H4 (cell line): ENCODE data around the gene SLC6A19. TPM values are rescaled to one million over a fixed set of nuclear protein-coding genes. Genes with fewer than 3 reads are reported as not detected.
"Not testable (repeated sequence)": the region's sequence is repeated elsewhere in the genome, so short reads cannot be mapped to it uniquely, and the experiment has no call there.

Source experiments
- DNase-seq: peaks from one replicate; pipeline ENCODE4 v3.0.0-alpha.2; 2015; ENCODE audit warnings: low spot score
- total RNA-seq: library from RNA; depleted of rRNA; stranded (reverse); fragments of >200 nt; shearing (Covaris generic); gene quantifications from 2 replicates; pipeline ENCODE4 v1.2.3, GENCODE V29; 2014; rRNA removed

SLC6A19 gene
- total RNA-seq, 1 experiment from 2014 or later = not detected

DNA sequence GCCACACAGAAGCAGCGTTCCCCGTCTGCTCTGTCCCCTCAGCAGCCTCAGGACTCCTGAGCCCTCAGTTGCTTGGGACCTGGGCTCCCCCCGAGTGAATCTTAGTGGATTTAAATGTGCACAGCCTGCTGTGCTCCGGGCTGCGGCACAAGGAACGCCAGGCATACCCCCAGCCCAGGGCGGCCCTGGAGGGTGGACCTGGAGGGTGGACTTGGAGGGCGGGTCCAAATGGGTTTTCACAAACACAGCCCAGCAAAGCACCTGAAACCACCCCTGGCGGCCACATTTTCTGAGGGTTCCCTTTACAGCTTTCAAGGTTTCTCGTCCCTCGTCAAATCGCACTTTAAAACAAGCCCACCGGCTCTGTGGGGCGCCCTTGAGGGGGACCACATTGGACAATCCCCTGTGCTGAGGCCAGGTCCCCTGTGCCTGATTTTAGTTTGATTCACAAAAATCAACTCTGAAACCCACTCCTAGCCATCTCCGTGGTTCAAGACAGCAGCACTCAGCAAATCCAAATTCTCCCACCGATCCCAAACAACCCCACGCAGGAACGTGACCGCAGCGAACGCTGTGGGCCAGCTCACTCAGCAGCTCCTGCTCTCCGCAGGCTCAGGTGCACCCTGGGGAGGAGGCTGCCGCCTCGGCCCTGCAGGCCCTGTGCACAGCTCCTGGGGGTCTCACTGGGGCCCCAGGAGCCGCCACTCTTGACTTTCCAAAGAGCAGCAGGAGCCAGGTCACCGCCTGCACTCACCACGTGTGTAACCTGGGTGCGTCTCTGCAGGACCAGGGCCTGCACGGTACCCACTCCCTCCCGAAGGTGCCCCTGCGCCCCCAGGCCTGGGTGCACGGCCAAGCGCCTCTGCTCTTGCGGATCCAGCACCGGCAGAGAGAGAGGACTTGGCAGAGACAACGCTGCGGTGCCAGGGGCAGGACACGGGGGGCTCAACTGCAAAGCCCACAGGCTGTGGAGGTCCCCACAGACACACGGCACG, 64.4 kb downstream of the SLC6A19 start:
- DNase-seq = no peak

DNA sequence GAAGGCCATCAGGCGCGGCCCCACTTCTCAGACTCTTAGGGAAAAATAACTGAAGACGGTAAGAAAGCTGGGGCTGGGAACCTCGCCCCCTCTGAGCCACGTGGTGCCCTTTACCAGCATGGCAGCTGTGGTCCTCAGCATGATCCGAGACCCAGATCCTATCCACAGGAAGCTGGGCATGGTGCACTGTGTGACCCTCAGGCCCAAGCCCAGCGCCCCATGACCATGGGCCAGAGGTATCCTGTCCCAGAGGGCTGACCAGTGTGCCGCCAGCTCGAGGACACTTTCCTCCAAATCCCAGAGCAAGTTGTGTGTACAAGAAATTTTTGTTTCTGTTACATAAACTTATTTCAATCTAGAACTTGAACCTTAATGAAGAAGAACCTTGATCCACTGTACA, 65.4 kb downstream of the SLC6A19 start:
- DNase-seq = no peak

DNA sequence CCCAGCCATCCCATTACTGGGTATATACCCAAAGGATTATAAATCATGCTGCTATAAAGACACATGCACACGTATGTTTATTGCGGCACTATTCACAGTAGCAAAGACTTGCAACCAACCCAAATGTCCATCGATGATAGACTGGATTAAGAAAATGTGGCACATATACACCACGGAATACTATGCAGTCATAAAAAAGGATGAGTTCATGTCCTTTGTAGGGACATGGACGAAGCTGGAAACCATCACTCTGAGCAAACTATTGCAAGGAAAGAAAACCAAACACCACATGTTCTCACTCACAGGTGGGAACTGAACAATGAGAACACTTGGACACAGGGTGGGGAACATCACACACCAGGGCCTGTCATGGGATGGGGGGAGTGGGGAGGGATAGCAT, 66.1 kb downstream of the SLC6A19 start:
- DNase-seq = not testable (repeated sequence)

DNA sequence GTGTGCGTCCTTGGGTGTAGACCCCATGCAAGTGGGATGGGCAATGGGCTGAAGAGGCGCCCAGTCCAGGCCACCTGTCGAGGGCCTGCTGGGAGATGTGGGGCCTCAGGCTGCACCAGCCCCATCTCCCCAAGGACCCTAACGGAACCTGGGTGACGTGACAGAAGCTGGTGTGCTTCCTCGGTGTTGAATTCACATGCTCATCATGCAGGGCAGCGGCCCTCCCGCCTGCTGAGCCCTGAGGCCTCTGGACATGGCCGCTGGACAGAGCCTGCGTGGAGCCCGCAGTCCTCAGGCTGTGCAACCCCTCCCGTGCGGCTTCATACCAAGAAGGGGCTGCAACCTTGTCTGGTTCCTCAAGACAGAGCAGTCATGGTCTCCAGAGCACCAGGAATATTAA, 66.7 kb downstream of the SLC6A19 start:
- no peak for DNase-seq

DNA sequence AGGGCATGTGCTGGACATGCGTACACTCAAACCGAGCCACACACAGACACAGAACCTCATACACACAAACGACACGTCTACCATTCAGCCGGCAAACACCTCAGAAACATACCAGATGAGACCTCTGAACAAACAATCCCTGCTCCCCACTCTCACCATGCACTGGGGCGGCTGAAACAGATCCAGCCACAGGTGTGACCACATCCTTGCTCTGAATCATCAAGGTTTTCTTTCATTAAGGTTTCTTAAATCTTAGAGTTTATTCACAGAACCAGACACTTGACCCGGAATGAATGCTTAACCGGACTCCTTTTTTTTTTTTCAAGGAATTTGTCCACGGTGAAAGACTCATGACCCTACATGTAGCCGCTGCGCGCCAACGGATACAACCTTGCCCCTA, 67.3 kb downstream of the SLC6A19 start:
- DNase-seq = no peak

DNA sequence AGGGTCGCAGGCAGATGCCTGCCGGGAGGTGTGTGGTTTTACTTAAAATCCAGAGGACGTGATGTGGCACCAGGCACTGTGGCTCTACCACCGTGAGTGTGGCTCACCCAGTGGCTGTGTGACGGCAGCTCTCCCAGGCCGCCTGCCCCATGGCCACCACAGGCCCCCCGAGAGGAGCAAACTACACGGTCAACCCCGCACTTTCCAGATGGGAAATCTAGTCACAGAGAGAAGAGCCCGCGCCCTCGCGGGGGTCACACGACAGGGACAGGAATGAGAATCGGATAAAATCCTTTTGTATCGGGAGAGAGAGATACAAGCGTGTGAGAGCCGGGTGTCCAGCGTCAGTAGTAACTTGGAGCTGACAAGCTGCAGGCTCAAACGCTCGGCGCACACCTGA, 69.0 kb downstream of the SLC6A19 start:
- no peak for DNase-seq

DNA sequence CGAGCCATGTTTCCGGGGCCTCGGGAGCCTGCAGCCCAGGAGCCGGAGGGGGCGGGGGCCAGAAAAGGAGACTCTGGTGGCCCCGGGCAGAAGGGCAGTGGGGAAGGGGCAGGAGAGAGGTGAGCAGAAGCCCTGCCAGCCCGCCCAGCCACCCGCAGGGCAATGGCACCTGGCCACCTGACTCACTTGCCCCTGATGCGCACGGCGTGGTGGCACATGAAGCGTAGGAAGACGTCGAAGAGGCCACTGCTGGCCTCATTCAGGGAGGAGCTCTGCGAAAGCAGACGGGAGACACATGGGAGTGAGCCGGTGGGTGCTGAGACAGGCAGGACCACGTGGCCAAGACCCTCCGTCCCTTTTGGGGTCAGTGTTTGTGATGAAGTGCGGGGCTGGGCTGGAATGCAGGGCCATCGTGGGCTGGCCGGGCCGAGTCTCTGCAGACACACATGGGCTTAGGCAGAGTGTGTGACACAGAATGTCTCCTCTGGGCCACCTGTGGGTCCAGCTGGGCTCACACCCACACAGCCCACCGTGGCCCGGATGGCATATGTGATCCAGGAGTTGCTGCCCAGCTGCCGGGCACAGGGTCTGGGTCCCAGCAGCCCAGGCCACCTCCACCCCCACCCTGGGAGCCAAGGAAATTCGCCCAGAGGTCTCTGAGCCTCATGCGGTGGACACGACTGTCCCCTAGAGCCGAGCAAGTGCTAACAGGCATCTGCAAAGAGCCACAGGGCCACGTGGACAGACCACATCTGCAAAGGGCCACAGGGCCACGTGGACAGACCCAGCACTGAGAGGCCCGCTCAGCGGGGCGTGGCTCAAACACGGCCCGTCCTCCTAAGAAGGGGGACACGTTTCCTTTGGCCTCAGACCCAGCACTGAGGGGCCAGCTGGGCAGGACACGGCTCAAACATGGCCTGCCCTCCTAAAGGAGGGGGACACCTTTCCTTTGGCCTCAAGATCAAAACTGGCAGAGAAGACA, 69.8 kb downstream of the SLC6A19 start:
- no peak for DNase-seq

DNA sequence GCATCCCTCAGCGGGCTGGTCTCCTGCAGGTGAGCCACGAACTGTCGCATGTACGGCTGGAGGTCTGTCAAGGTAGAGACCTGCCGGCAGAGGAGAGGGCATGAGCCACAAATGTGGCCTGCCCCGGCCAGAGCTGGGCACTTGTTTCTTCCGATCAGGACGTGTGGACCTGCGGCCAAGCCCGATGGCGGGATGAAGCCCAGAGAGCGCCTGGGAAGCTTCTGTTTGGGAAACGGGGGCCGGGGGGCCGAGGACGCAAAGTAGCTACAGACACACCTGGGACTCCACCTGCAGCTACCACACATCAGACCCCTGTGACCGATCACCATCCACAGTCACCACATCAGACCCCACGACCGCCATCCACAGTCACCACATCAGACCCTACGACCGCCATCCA, 70.8 kb downstream of the SLC6A19 start:
- no peak for DNase-seq

DNA sequence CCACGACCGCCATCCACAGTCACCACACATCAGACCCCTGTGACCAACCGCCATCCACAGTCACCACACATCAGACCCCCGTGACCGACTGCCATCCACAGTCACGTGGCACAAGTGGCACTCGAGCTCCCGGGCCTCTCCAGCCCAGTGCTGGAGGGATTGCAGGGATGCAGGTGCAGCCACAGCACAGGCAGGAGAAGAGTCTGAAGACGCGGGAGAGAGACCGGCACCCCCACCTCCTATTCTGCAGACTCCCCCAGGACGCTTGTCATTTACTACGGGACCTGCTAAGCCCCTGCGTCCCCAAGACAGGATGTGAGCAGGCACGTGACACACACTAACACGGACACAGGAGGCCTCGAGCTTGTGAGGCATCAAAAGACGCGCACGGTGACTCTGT, 72.3 kb downstream of the SLC6A19 start:
- DNase-seq = no peak

DNA sequence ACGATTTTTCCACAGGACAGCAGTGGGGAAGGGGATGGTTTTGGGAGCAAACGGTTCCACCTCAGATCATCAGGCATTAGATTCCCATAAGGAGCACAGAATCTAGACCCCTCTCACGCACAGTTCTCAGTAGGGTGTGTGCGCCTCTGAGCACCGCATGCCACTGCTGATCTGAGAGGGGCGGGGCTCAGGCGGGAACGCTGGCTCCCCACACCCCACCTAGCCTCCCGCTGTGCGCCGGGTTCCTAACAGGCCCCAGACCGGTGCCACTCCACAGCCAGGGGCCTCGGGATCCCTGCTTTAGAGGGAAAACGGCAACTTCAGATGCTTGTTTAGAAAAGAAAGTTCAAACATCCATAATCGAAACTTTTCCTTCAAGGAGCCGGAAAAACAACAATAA, 73.1 kb downstream of the SLC6A19 start:
- no peak for DNase-seq

Other genes with a start within 250 kb of the SLC6A19 start
- gene NKD2, start 192.8 kb upstream of the SLC6A19 start, total RNA-seq = 0.43 and 2.8 TPM in 2 replicates
- 8.8 and 13.8 TPM in 2 replicates for gene SLC12A7, start 89.5 kb upstream of the SLC6A19 start, total RNA-seq
- gene SLC6A18, start 23.8 kb downstream of the SLC6A19 start, total RNA-seq = not detected in 2 replicates
- 0.04 and 0.23 TPM in 2 replicates for gene TERT, start 93.5 kb downstream of the SLC6A19 start, total RNA-seq
- gene CLPTM1L, start 143.5 kb downstream of the SLC6A19 start, total RNA-seq = 196 and 214 TPM in 2 replicates
- not detected in 2 replicates for gene SLC6A3, start 243.8 kb downstream of the SLC6A19 start, total RNA-seq